Prostate gland (tissue), 2 donors: Measurements from ENCODE around the gene CPLANE2. TPM values are rescaled to one million over a fixed set of nuclear protein-coding genes. Genes with fewer than 3 reads are reported as not detected.

ENCODE experiments used
- DNase-seq: peaks from one replicate; pipeline ENCODE4 v3.0.0-alpha.2; 2019; ENCODE audit warnings: low spot score
- H3K27ac ChIP-seq, 2 donors: fragments of 200-600 bp; sonication (generic); 2 replicates each; pipeline ENCODE4 v1.5.1; 2017 to 2019
- H3K27me3 ChIP-seq: fragments of 200-600 bp; sonication (generic); replicated peaks from 2 replicates; pipeline ENCODE4 v1.5.1; 2019; ENCODE audit not compliant: insufficient read depth
- H3K36me3 ChIP-seq, 2 donors: fragments of 200-600 bp; sonication (generic); 1 replicate in 1 of 2; 2 replicates in 1 of 2; pipeline versions ENCODE4 v1.5.1 to v1.8.1; 2017 to 2019
- H3K4me1 ChIP-seq: fragments of 200-600 bp; sonication (generic); replicated peaks from 2 replicates; pipeline ENCODE4 v1.5.1; 2019
- H3K4me3 ChIP-seq, 2 donors: fragments of 200-600 bp; sonication (generic); 2 replicates each; pipeline ENCODE4 v1.5.1; 2017 to 2019
- H3K9me3 ChIP-seq: fragments of 200-600 bp; sonication (generic); 2 replicates; pipeline ENCODE4 v1.5.1; 2017
- POLR2A ChIP-seq: fragments of 450-650 bp; IDR thresholded peaks from one replicate; pipeline ENCODE4 v1.6.1; 2016; ENCODE audit warnings: antibody characterized with exemption, mild to moderate bottlenecking
- POLR2AphosphoS5 ChIP-seq: sonication (generic); formaldehyde crosslinking; IDR thresholded peaks from one replicate; pipeline ENCODE4 v1.6.1; 2017; ENCODE audit warnings: antibody characterized with exemption
- WGBS: methylation state at CpG from one replicate; pipeline ENCODE4 v1.1.5; 2018; 5-methylcytosine and 5-hydroxymethylcytosine counted together
- intact Hi-C: fragments of 100-400 bp; cut with DNase I; formaldehyde crosslinking; loops from one replicate; pipeline ENCODE4 v1.14.2; 2022
- total RNA-seq, 2 donors: library from RNA; depleted of rRNA; stranded (reverse); fragments of >200 nt; gene quantifications; one replicate each; pipeline ENCODE4 v1.1.0, GENCODE V29; 2016
- TF ChIP-seq, protein P1 (sequence below), 4 experiments: fragments of 200-600 bp in 2 of 4; fragments of 450-650 bp in 2 of 4; sonication (generic) in 2 of 4; IDR thresholded peaks; 1 replicate in 3 of 4; 2 replicates in 1 of 4; pipeline ENCODE4 v1.5.1; 2016 to 2019; ENCODE audit warnings: antibody characterized with exemption in 4 of 4, mild to moderate bottlenecking in 2 of 4, moderate library complexity in 2 of 4

The CPLANE2 gene
- total RNA-seq, 2 donors from 2014 or later: 5.5 to 12.9 TPM

DNA sequence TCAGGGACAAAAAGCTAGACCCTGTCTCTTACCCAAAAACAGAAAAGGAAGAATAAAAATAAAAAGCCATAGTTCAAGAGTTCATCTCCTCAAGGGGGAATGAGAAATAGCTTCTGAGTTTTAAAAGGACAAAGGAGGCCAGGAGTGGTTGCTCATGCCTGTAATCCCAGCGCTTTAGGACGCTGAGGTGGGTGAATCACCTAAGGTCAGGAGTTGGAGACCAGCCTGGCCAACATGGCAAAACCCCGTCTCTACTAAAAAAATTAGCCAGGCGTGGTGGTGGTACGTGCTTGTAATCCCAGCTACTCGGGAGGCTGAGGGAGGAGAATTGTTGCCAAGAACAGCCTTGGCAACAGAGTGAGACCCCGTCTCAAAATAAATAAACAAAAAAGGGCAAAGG lies 38.6 kb upstream of the CPLANE2 start:
- no peaks in the 10 kb centered on the region for H3K9me3 ChIP-seq
- intact Hi-C loops: no loop called here
- no peak for TF ChIP-seq POLR2A
- TF ChIP-seq, protein P1, sequence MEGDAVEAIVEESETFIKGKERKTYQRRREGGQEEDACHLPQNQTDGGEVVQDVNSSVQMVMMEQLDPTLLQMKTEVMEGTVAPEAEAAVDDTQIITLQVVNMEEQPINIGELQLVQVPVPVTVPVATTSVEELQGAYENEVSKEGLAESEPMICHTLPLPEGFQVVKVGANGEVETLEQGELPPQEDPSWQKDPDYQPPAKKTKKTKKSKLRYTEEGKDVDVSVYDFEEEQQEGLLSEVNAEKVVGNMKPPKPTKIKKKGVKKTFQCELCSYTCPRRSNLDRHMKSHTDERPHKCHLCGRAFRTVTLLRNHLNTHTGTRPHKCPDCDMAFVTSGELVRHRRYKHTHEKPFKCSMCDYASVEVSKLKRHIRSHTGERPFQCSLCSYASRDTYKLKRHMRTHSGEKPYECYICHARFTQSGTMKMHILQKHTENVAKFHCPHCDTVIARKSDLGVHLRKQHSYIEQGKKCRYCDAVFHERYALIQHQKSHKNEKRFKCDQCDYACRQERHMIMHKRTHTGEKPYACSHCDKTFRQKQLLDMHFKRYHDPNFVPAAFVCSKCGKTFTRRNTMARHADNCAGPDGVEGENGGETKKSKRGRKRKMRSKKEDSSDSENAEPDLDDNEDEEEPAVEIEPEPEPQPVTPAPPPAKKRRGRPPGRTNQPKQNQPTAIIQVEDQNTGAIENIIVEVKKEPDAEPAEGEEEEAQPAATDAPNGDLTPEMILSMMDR (IDR thresholded peaks at IDR 0.05): no peak
- TF ChIP-seq POLR2AphosphoS5: no peak
- no peaks in the 10 kb centered on the region for H3K36me3 ChIP-seq
- DNase-seq: no peak
- no peak overlapping the region for H3K27ac ChIP-seq
- no peaks in the 10 kb centered on the region for H3K27me3 ChIP-seq
- no peaks in the 10 kb centered on the region for H3K4me1 ChIP-seq
- WGBS: 88% methylated on average over 7 of the region's 7 CpGs
- no peak overlapping the region for H3K4me3 ChIP-seq

DNA sequence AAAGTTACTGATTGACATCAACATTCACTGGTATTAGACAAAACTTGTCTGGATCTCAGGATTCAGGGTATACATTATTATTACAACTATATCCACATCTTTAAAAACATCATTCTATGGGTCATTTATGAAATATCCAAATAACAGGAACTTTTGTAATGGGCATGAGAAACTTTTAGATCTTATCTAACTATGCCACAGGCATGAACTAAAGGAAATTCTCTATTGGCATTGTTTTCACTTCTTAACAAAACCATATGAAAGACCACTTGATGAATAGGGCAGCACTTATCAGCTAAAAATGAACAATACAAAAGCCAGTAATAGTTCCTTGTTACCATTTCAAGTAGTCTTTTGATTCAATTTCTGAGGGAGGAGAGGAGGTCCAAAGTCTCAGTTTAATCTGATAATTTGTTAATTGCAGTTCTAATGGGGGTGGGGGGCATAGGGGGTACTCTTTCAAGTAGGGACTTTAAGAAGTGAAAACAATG lies 30.8 kb upstream of the CPLANE2 start:
- no peak for TF ChIP-seq POLR2AphosphoS5
- no peak for TF ChIP-seq POLR2A
- TF ChIP-seq, protein P1 (IDR thresholded peaks at IDR 0.05): no peak
- Histone ChIP-seq H3K9me3 (no peaks in the 10 kb centered on the region), H3K36me3 (no peaks in the 10 kb centered on the region), H3K27ac (no peak overlapping the region), H3K4me3 (no peak overlapping the region), H3K27me3 (no peaks in the 10 kb centered on the region), H3K4me1 (peaks cover 3% of the 10 kb centered on the region)
- no peak for DNase-seq
- intact Hi-C loops: no loop called here

DNA sequence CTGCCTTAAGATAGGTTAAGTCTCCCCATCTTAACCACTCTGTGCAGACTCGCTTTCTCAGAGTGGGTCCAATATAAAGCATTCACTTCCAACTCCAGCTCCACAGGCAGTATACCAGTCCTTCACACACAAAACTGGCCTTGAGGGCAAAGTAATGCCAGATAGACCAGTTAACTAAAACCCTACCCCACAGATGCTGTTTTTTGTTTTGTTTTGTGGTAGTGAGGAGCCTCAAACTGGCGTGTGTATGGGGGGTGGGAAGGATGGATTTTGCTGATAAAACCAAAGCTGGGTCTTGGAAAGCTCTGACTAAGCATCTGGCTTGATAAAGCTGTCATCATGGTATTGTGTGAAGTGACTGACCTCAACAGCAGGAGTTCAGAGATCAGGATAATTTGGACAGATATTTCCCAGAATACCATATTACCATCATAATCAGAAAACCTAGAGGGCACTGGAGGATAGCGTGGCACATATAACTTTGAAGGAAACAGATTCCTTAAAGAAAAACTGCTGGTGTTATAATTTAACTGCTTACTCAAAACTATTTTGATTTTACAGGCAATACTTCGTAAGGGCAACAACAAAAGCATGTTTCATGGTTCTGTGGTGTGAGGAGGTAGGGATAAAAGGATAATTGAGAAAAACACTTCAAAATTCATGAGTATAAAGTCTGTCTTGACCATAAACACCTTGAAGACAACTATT lies 29.6 kb upstream of the CPLANE2 start:
- no peak overlapping the region for H3K4me3 ChIP-seq
- intact Hi-C loops: no loop called here
- H3K36me3 ChIP-seq: no peaks in the 10 kb centered on the region
- TF ChIP-seq, protein P1 (IDR thresholded peaks at IDR 0.05): no peak
- no peak for TF ChIP-seq POLR2AphosphoS5
- no peak for TF ChIP-seq POLR2A
- peaks cover 4% of the 10 kb centered on the region for H3K4me1 ChIP-seq
- no peak overlapping the region for H3K27ac ChIP-seq
- no peak for DNase-seq
- H3K9me3 ChIP-seq: no peaks in the 10 kb centered on the region
- H3K27me3 ChIP-seq: no peaks in the 10 kb centered on the region
- WGBS: 84% methylated on average over 4 of the region's 4 CpGs

DNA sequence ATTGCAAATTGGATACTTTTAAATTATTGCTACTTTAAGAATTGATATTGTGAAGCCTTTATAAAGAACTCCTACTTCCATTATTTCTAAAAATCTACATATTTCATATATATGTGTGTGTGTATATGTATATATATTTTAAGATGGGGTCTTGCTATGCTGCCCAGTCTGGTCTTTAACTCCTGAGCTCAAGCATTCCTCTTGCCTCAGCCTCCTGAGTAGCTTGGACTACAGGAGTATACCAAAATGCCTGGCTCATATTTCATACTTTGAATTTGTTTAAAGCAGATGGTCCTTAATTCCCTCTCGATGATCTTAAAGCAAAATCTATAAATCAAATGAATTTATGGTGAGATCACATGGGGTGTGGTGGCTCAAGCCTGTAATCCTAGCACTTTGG lies 25.1 kb upstream of the CPLANE2 start:
- WGBS: 75% methylated on average over 1 of the region's 1 CpG
- H3K9me3 ChIP-seq: no peaks in the 10 kb centered on the region
- H3K4me1 ChIP-seq: peaks cover 4% of the 10 kb centered on the region
- DNase-seq: no peak
- no peak overlapping the region for H3K4me3 ChIP-seq
- TF ChIP-seq POLR2A: no peak
- TF ChIP-seq POLR2AphosphoS5: no peak
- TF ChIP-seq, protein P1 (IDR thresholded peaks at IDR 0.05): no peak
- intact Hi-C loops: no loop called here
- no peaks in the 10 kb centered on the region for H3K27me3 ChIP-seq
- no peak overlapping the region for H3K27ac ChIP-seq
- H3K36me3 ChIP-seq: no peaks in the 10 kb centered on the region

DNA sequence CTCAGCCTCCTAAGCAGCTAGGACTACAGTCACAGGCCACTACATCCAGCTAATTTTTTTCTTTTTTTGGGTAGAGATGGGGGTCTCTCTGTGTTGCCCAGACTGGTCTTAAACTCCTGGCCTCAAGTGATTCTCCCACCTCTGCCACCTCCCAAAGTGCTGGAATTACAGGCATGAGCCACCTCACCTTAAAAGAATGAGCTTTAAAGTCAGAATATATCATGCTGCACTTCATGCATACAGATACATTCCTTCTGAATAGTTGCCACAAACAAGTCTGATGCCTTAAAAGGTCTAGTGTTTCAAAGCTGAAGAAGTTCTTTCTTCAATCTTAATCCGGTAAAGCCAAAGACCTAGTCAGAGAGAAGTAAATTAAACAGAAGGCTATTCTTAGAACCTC lies 23.8 kb upstream of the CPLANE2 start:
- WGBS: 87% methylated on average over 1 of the region's 1 CpG
- Histone ChIP-seq H3K4me3 (no peak overlapping the region), H3K4me1 (peaks cover 4% of the 10 kb centered on the region), H3K36me3 (peaks cover 2 to 4% of the 10 kb centered on the region in 2 donors), H3K9me3 (no peaks in the 10 kb centered on the region), H3K27ac (no peak overlapping the region), H3K27me3 (no peaks in the 10 kb centered on the region)
- intact Hi-C loops: no loop called here
- TF ChIP-seq POLR2A (no peak), POLR2AphosphoS5 (no peak)
- TF ChIP-seq, protein P1 (IDR thresholded peaks at IDR 0.05): no peak
- no peak for DNase-seq
